HUES64 (cell line): Measurements from ENCODE around the gene BCR.
"Not testable (repeated sequence)": the region's sequence is repeated elsewhere in the genome, so short reads cannot be mapped to it uniquely, and the experiment has no call there.

ENCODE experiments used
- H3K27ac ChIP-seq: 2 replicates; pipeline ENCODE4 v1.7.0; 2013; ENCODE audit warnings: low read depth, low read length, inconsistent platforms
- H3K27me3 ChIP-seq: 2 replicates; pipeline ENCODE4 v1.6.1; 2013; ENCODE audit warnings: mild to moderate bottlenecking, low read length; ENCODE audit not compliant: insufficient read depth
- H3K36me3 ChIP-seq: 2 replicates; pipeline ENCODE4 v1.6.1; 2013; ENCODE audit warnings: mild to moderate bottlenecking, low read length; ENCODE audit not compliant: insufficient read depth
- H3K4me1 ChIP-seq: 2 replicates; pipeline ENCODE4 v1.6.1; 2013; ENCODE audit warnings: mild to moderate bottlenecking, low read length, moderate library complexity; ENCODE audit not compliant: insufficient read depth
- H3K4me3 ChIP-seq: 2 replicates; pipeline ENCODE4 v1.5.1; 2013; ENCODE audit warnings: mild to moderate bottlenecking, low read length, moderate library complexity
- H3K9ac ChIP-seq: 2 replicates; pipeline ENCODE4 v1.6.1; 2013; ENCODE audit warnings: mild to moderate bottlenecking, low read depth, low read length
- H3K9me3 ChIP-seq: 2 replicates; pipeline ENCODE4 v1.6.1; 2013; ENCODE audit warnings: low read depth, low read length; ENCODE audit not compliant: insufficient read depth
- WGBS: fragments of 150-250, 120-280 bp; methylation state at CpG from one replicate; pipeline ENCODE4 v1.1.7; 2013; ENCODE audit warnings: missing lambda C conversion rate; 5-methylcytosine and 5-hydroxymethylcytosine counted together

BCR gene

DNA sequence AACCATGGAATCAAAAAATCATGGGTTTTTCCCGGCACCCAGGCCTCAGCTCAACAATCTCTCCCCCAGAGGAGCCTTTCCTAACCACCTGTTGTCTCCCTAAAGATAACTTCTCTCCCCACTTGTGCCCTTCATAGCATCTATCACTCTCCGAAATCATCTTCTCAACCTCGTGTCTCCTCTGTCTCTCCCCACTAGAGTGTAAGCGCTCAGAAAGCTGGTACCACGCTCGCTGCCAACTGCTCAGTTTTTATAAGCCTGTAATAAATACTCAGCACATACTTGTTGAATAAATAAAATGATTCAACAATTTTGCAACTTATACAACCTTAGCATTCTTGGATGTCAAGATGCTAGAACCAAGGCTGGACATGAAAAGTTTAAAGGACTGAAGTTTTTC, 185.2 kb downstream of the BCR start:
- Histone ChIP-seq H3K4me1 (peaks cover 11% of the 10 kb centered on the region), H3K36me3 (no peaks in the 10 kb centered on the region), H3K4me3 (no peak overlapping the region), H3K9me3 (no peaks in the 10 kb centered on the region), H3K9ac (no peak overlapping the region), H3K27ac (no peak overlapping the region), H3K27me3 (peaks cover 99% of the 10 kb centered on the region)
- 92% methylated on average over 6 of the region's 6 CpGs for WGBS

- WGBS, result 64% methylated on average over 4 of the region's 4 CpGs
- Histone ChIP-seq H3K4me3 (no peak overlapping the region), H3K27ac (no peak overlapping the region), H3K9me3 (no peaks in the 10 kb centered on the region), H3K4me1 (peaks cover 11% of the 10 kb centered on the region), H3K9ac (no peak overlapping the region), H3K36me3 (no peaks in the 10 kb centered on the region), H3K27me3 (peaks cover 99% of the 10 kb centered on the region)
Measured at GRCh38 chr22:23365961-23366360, 185.7 kb downstream of the BCR start.

DNA sequence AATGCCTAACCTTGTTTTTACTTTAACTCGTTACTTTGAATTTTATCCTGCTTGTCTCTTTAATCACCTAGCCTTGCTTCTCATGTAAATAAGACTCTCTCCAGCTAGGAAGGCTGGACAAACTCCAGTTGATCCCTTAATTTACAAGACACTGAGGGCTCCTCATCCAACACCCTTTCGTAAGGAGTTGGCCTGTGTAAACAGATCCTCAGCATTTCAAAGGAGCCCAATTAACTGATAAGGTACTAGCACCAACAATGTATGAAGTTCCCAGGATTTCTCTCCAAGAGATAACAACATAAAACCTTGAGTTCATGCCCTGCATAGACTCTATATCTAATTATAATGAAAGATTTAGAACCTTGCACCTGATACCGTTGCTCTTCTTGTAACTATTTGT, 186.9 kb downstream of the BCR start:
- Histone ChIP-seq H3K4me1 (peaks cover 11% of the 10 kb centered on the region), H3K27me3 (peaks cover 99% of the 10 kb centered on the region)
- WGBS, result 7% methylated on average over 3 of the region's 3 CpGs
- H3K36me3 ChIP-seq, H3K4me3 ChIP-seq, H3K9me3 ChIP-seq, H3K27ac ChIP-seq, H3K9ac ChIP-seq: not testable (repeated sequence)
